ENCODE measurements around the gene FGF2.

The FGF2 gene

DNA sequence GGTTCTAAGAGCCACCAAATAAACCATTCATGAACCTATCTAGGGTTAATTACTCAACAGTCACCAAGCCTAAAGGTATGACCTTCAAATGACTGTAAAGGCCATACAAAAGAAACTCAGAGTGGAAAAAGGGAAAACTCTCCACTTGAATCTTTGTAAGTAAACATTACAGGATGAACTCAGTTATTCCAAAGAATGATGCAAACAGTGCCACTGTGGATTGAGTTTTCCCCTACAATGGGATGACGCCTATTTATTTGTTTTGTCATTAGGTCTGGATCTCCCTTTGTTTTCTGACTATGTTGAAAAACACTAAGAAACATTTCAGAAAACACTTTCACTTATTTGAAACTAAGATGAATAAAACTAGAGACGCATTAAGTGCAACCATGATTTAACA, 83.1 kb downstream of the FGF2 start:
- no peak overlapping the region for H3K4me3 ChIP-seq (replicated peaks; ENCODE audit: low read depth, low read length)
- DNase-seq (ENCODE audit: extremely low read depth, low read depth): no peak
- TF ChIP-seq, protein P1, sequence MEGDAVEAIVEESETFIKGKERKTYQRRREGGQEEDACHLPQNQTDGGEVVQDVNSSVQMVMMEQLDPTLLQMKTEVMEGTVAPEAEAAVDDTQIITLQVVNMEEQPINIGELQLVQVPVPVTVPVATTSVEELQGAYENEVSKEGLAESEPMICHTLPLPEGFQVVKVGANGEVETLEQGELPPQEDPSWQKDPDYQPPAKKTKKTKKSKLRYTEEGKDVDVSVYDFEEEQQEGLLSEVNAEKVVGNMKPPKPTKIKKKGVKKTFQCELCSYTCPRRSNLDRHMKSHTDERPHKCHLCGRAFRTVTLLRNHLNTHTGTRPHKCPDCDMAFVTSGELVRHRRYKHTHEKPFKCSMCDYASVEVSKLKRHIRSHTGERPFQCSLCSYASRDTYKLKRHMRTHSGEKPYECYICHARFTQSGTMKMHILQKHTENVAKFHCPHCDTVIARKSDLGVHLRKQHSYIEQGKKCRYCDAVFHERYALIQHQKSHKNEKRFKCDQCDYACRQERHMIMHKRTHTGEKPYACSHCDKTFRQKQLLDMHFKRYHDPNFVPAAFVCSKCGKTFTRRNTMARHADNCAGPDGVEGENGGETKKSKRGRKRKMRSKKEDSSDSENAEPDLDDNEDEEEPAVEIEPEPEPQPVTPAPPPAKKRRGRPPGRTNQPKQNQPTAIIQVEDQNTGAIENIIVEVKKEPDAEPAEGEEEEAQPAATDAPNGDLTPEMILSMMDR (IDR thresholded peaks at IDR 0.05; ENCODE audit: low read depth, low read length, missing control alignments): no peak

GRCh38 chr4:122911588-122911987, 85.0 kb downstream of the FGF2 start:
- TF ChIP-seq, protein P1 (IDR thresholded peaks at IDR 0.05; ENCODE audit: low read depth, low read length, missing control alignments): no peak
- no peak overlapping the region for H3K4me3 ChIP-seq (replicated peaks; ENCODE audit: low read depth, low read length)
- no peak for DNase-seq (ENCODE audit: extremely low read depth, low read depth)

DNA sequence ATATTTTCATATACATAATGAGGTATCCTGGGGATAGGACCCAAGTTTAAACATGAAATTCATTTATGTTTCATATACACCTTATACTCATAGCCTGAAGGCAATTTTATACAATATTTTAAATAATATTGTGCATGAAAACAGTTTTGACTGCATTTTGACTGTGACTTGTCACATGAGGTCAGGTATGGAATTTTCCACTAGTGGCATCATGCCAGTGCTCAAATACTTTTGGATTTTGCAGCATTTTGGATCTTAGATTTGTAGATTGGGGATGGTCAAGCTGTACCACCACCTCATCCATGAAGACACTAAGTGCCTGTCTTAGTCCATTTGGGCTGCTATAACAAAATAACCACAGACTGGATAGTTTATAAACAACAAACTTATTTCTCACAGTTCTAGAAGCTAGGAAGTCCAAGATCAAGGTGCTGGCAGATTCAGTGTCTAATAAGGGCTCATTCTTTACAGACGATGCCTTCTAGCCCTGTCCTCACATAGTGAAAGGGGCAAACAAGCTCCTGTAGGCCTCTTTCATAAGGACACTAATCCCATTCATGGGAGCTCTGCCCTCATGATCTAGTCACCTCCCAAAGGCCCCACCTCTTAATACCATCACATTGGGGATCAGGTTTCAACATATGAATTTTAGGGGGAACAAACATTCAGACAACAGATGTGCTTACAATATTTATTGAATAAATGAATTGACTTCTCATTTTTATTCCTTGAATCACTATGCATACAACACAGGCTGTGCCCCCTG, 86.4 kb downstream of the FGF2 start:
- TF ChIP-seq, protein P1 (IDR thresholded peaks at IDR 0.05; ENCODE audit: low read depth, low read length, missing control alignments): no peak

GRCh38 chr4:122914292-122914904, 87.8 kb downstream of the FGF2 start:
- H3K4me3 ChIP-seq (replicated peaks; ENCODE audit: low read depth, low read length): no peak overlapping the region
- TF ChIP-seq, protein P1 (IDR thresholded peaks at IDR 0.05; ENCODE audit: low read depth, low read length, missing control alignments): peak; percentile 48
- peak; percentile 66 for DNase-seq (ENCODE audit: extremely low read depth, low read depth)

More for the DNA sequence above, 86.4 kb downstream of the FGF2 start:
- H3K4me3 ChIP-seq (replicated peaks; ENCODE audit: low read depth, low read length): no peak overlapping the region
- no peak for DNase-seq (ENCODE audit: extremely low read depth, low read depth)

- no peak overlapping the region for H3K4me3 ChIP-seq (replicated peaks; ENCODE audit: low read depth, low read length)
- TF ChIP-seq, protein P1 (IDR thresholded peaks at IDR 0.05; ENCODE audit: low read depth, low read length, missing control alignments): no peak
- no peak for DNase-seq (ENCODE audit: extremely low read depth, low read depth)
Observed at GRCh38 chr4:122914938-122915337, 88.3 kb downstream of the FGF2 start.

DNA sequence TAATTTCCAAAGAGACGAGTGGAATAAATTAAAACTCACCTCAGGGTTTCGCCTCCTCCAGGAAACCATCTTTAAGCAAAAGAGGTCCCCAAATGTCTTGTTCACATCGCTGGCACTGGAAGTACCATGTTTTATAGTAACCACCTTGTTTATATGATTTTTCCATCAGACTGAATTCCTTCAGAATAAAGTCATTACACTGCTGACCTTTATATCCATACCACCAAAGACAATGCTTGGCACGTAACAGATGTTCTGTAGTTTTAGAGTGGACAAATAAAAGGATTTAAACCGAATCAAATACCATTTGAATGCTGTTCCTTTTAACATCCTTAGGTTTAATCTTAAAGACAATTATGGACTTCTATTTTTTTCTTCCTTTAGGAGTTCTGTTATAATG, 91.1 kb downstream of the FGF2 start:
- no peak for DNase-seq (ENCODE audit: extremely low read depth, low read depth)
- no peak overlapping the region for H3K4me3 ChIP-seq (replicated peaks; ENCODE audit: low read depth, low read length)
- TF ChIP-seq, protein P1 (IDR thresholded peaks at IDR 0.05; ENCODE audit: low read depth, low read length, missing control alignments): no peak

Measured in HFF-Myc (cell line).